HEK293 (cell line): ENCODE results near the gene NPNT.

Source experiments
- CTCF ChIP-seq: fragments of 450-650 bp; formaldehyde crosslinking; IDR thresholded peaks from 2 replicates; pipeline ENCODE4 v1.5.1; 2016; ENCODE audit warnings: missing biosample characterization, missing genetic modification characterization
- PBX3 ChIP-seq: sonication (generic); formaldehyde crosslinking; IDR thresholded peaks from 2 replicates; pipeline ENCODE4 v1.8.1; 2022; ENCODE audit warnings: mild to moderate bottlenecking, moderate library complexity, missing genetic modification reagents
- TRIM28 ChIP-seq: IDR thresholded peaks from 2 replicates; pipeline ENCODE4 v1.6.1; 2011; ENCODE audit warnings: low read length, control low read depth, borderline replicate concordance
- ZNF2 ChIP-seq: fragments of 450-650 bp; formaldehyde crosslinking; IDR thresholded peaks from 2 replicates; pipeline ENCODE4 v1.5.1; 2016; ENCODE audit warnings: missing biosample characterization, missing genetic modification characterization
- ZNF214 ChIP-seq: fragments of 450-650 bp; formaldehyde crosslinking; IDR thresholded peaks from 2 replicates; pipeline ENCODE4 v1.5.1; 2017; ENCODE audit warnings: missing biosample characterization, mild to moderate bottlenecking, missing genetic modification characterization, borderline replicate concordance
- ZNF341 ChIP-seq: fragments of 450-650 bp; formaldehyde crosslinking; IDR thresholded peaks from 2 replicates; pipeline ENCODE4; 2016; ENCODE audit warnings: low read depth, missing biosample characterization, missing genetic modification characterization
- ZNF510 ChIP-seq: fragments of 450-650 bp; formaldehyde crosslinking; IDR thresholded peaks from 2 replicates; pipeline ENCODE4 v1.5.1; 2018; ENCODE audit warnings: mild to moderate bottlenecking, missing genetic modification characterization, missing biosample characterization; ENCODE audit not compliant: insufficient replicate concordance
- ZNF561 ChIP-seq: fragments of 450-650 bp; IDR thresholded peaks from 2 replicates; pipeline ENCODE4 v1.5.1; 2018; ENCODE audit warnings: missing biosample characterization, missing genetic modification characterization, borderline replicate concordance
- ZNF629 ChIP-seq: fragments of 450-650 bp; formaldehyde crosslinking; IDR thresholded peaks from 2 replicates; pipeline ENCODE4 v1.5.1; 2017; ENCODE audit warnings: missing biosample characterization, missing genetic modification characterization
- ZNF660 ChIP-seq: fragments of 450-650 bp; IDR thresholded peaks from 2 replicates; pipeline ENCODE4 v1.5.1; 2018; ENCODE audit warnings: missing biosample characterization, mild to moderate bottlenecking, missing genetic modification characterization

- TF ChIP-seq ZNF561 (tag by site-specific recombination) (no peak), ZNF510 (tag by site-specific recombination) (no peak), CTCF (tag by site-specific recombination) (no peak), ZNF341 (tag by site-specific recombination) (no peak), ZNF2 (no peak), PBX3 (CRISPR knock-in tag) (no peak), ZNF214 (tag by site-specific recombination) (no peak), ZNF660 (tag by site-specific recombination) (no peak), TRIM28 (no peak), ZNF629 (no peak)
These were observed 51.5 kb downstream of the NPNT start for GRCh38 chr4:105946771-105947170.
